C1 segment of cervical spinal cord (tissue), 14 donors: Measurements from ENCODE around the gene PPIA.
"Not testable (repeated sequence)": the region's sequence is repeated elsewhere in the genome, so short reads cannot be mapped to it uniquely, and the experiment has no call there.

ENCODE experiments used
- DNase-seq, 14 donors: peaks; one replicate each; lab custom pipeline; 2025; lab: John Stamatoyannopoulos, UW

Gene PPIA

GRCh38 chr7:44764081-44764480 is 32.4 kb upstream of the PPIA start:
- DNase-seq, result no peak

- DNase-seq, result peak in 1 of 14 donors; percentile 39
Observed at GRCh38 chr7:44764665-44765578, 31.6 kb upstream of the PPIA start.

DNA sequence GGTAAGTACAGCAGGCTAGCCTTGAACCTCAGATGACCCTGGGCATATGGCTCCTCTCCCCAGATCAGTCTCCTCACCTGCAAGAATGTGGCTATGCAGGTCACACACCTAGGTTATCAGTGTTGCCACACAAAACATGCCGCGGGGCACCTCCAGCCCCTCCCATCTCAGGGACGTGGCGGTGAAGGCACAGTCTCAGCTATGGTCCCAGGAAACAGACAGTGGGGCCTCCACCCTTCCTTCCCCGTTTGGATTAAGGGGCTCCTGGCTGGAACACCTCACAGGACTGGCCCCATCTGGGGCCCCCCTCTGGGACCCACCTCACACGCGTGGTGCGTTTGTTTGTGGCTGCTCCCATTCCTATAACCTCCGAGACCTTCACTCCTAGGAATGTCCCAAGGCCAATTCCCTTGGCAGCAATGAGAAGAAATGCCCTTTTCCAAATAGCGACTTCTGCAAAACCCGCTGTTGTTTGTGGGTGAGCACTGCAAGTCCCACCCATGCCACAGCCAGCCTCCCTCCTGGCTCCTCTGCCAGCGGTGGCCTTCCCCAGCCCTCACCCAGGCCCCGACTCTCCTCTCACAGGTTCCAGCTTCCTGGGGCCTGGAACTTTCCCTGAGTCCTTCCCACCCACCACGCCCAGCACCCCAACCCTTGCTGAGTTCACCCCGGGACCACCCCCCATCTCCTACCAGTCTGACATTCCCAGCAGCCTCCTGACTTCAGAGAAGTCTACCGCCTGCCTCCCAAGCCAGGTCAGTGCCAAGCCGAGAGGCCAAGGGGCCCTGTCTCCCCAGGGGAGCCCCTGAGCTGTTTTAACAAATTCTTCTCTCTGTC is 30.7 kb upstream of the PPIA start:
- no peak for DNase-seq

DNA sequence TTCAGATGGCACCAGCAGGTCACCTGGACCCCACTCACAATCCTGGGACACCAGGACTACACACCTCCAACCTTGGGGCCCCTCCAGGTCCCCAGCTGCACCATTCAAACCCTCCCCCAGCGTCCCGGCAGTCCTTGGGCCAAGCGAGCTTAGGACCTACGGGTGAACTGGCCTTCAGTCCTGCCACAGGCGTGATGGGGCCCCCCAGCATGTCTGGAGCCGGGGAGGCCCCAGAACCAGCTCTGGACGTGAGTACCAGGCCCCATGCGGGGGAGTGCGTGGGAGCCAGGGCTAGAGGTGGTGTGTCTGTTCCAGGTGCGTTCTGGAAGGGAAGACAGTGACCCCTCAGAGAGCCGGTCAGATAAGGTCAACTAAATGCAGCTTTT is 30.1 kb upstream of the PPIA start:
- DNase-seq, result no peak

- DNase-seq, result peak in 4 of 14 donors; percentile 37 to 72 (median 62)
Observed at GRCh38 chr7:44767134-44767911, 29.2 kb upstream of the PPIA start.

GRCh38 chr7:44767912-44768627 is 28.4 kb upstream of the PPIA start:
- DNase-seq, result peak in 9 of 14 donors; percentile 24 to 73 (median 47)

DNA sequence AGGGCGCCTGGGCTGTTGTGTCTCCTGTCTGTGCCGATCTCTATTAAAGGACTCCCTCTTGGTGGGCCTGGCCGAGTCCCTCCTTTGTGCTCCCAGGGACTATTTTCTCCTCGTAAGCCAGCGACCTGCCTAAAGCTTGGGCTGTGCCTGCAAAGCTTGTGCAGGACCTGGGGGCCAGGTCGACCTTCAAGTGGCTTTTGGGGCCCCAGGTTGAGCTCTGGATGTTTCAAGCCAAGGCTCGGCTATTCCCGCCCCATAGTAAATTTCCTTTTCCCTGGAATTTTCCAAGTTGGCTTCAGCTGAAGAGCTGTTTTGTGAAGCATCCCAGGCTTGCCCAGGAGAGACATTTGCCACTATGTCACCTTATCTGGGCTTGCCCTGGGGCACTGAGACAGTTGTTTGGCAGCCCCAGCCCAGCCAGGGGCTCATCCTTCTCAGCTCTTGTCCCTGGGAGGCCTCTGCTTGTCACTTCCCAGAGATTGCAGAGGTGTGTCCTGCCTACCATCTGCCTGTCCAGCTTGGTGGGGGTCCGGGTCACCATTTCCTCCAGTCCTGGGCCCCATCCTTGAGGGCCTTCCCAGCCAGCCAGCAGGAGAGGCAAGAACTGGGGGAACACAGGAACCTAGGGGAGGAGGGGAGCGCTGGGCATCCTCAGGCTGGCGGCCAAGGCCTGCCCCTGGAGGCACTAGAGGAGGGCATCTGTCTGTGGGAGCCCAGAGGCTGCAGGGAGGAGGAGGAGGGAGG is 27.7 kb upstream of the PPIA start:
- peak in 4 of 14 donors; percentile 24 to 56 (median 43) for DNase-seq

DNA sequence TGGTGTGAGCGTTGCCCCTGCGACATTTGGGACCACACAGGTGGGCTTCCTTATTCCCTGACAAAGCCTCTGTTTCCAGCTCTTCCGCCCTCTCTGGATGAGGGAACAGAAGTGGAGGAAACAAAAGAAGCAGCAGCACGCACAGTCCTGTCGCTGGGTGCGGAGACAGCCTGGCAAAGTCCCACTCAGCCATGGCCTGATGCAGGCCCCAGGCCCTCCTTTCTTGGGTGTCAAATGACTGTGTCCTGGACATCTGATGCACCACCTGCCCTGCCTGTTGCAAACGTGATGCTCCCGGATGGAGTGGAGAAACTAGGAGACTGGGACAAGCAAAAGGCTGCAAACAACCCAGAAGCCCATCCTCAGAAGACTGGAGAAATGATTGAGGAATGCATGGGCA is 27.1 kb upstream of the PPIA start:
- peak in 2 of 14 donors; percentile 52 to 56 for DNase-seq

GRCh38 chr7:44769776-44770294 is 26.6 kb upstream of the PPIA start:
- peak in 1 of 14 donors; percentile 15 for DNase-seq

- no peak for DNase-seq
Observed at GRCh38 chr7:44771358-44771757, 25.1 kb upstream of the PPIA start.

GRCh38 chr7:44772440-44772839 is 24.0 kb upstream of the PPIA start:
- DNase-seq, result no peak

DNA sequence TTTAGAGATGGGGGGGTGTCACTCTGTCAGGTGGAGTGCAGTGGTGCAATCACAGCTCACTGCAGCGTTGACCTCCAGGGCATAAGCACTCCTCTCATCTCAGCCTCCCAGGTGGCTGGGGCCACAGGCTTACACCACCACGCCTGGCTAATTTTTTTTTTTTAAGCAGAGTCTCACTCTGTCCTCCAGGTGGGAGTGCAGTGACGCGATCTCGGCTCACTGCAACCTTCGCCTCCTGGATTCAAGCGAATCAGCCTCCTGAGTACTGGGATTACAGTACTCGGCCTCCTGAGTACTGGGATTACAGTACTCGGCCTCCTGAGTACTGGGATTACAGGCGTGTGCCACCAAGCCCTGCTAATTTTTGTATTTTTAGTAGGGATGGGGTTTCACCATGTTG is 23.6 kb upstream of the PPIA start:
- no peak for DNase-seq

DNA sequence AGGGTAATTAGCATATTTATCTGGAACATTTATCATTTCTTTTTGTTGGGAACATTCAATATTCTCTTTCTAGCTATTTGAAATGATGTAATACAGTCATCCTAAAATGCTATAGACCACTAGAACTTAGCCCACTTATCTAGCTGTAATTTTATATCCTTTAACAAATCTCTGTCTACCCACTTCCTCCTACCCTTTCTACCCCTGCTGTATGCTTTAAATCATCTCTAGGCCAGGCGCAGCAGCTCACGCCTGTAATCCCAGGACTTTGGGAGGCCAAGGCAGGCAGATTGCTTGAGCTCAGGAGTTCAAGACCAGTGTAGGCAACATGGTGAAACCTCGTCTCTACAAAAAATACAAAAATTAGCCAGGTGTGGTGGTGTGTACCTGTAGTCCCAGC is 22.0 kb upstream of the PPIA start:
- not testable (repeated sequence) for DNase-seq

GRCh38 chr7:44775383-44776107 is 20.9 kb upstream of the PPIA start:
- DNase-seq, result no peak

GRCh38 chr7:44776211-44776610 is 20.3 kb upstream of the PPIA start:
- no peak for DNase-seq

DNA sequence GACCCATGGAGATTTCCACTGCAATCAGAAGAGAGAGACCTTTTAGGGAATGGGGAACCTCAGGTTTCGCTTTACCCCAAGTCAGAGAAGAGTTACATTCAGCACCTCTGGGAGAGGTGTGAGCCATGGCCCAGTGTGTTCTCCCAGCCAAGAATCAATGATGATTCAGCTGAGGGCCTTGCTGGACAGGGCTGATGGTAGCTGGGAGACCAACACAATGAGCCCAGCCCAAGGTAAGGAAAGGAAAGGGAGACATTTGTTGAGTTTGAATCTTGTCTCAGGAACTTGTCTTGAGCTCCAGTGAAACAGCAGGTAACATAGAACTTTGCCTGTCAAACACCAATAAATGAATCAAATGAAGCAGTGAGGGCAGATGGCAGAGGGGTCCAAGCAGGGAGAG is 14.0 kb upstream of the PPIA start:
- no peak for DNase-seq

DNA sequence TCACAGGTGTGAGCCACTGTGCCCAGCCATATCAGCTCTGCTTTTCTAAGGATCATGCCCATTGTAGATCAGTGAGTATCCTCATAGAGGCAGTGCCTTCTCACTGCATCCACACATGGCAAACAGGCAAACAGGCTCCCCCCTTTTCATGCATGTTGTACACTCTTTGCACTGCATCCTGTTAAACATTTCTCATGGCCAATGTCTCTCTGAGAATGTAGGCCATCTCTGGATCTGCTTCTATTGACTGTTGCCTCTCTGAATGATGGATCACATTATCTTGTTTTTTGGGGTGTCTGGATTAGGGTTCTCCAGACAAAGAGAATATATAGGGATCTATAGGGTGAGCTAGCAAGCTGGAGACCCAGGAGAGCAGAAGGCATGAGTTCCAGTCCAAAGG is 13.1 kb upstream of the PPIA start:
- DNase-seq, result no peak

DNA sequence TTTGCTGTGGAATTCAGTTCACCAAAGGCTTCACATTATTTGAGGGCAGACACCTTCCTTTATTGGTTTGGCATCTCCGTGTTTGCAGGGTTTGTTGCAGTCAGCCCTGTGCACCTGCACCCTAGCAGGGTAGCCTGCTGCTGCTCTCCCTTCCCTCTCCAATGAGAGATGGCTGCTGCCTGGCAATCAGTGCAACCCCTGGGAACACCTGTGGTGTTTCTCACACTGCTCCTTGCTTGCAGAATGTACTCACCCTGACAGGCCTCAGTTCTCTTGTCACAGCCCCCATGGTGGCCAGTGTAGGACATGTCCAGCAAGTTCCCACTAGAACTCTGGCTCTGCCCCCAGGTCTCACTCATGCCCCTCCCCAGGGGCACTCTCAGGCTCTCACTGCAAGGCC is 12.1 kb upstream of the PPIA start:
- DNase-seq, result no peak

- not testable (repeated sequence) for DNase-seq
Observed at GRCh38 chr7:44785218-44785617, 11.3 kb upstream of the PPIA start.
